ENCODE data around the gene KCNF1. TPM values are rescaled to one million over a fixed set of nuclear protein-coding genes. Genes with fewer than 3 reads are reported as not detected.

Gene KCNF1
- polyA plus RNA-seq, 3 donors, result not detected

DNA sequence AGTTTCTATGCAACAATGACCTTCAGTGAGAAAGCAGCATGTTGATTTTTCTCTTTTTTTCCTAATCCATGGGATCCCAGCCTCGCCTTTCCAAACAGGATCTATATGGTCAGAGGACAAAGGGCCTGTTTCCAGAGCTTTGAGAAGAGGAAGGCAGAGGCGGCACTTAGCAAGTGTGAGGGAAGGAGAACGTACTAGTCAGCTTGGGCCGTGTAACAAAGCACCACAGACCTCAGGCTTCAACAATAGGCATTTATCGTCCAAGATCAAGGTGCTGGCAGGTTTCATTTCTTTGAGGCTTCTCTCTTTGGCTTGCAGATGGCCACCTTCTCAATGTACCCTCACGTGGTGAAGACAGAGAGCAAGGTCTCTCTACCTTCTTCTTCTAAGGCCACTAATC is 7.3 kb upstream of the KCNF1 start:
- Mint-ChIP-seq H3K27ac (no peak overlapping the region), H3K9me3 (peaks cover 0 to 9% (median 3%) of the 10 kb centered on the region in 7 donors)
- intact Hi-C loops (cut with micrococcal nuclease), result no loop called here

DNA sequence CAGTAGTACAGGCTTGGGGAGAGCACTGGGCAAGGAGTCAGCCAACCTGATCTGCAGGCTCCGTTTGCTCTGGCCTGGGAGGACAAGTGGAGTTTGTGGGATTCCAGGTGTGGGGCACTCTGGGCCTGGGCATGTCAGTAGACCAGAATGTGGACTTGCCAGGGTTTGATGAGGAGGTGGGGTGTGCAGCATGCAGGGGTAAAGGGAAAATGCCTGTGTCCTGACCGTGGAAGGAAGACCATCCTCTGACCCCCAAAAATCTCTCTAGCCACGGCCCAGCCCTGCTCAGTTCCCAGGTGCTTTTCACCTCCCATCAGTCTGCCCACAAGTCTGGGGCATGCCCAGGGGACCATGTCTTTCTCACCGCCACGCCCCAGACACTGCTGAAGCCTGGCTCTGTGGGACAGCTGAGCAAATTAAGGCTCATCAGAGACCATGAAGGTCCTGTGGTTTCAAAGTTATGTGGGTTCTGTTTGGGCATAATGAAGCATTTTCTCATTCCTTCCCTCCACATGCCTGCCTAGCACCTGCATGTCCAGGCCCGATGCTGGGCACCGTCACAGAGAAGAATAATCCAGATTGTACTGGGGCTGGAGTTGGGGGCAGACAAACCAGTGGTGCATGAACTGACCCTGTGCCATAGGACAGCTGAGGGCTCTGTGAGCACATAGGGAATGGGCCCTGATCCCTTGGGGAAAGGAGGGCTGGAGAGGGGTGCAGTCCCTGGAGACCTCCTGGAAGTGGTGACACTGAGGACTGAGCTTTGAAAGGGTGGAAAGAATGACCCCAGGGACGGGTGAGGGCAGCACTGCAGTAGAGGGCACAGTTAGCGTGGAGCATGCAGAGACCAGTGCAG is 6.5 kb upstream of the KCNF1 start:
- Histone ChIP-seq H3K4me1 (ENCODE audit: control insufficient read depth in 1 of 2, insufficient read depth in 2 of 2, low read length in 2 of 2) (no peaks in the 10 kb centered on the region), H3K4me3 (replicated peaks in 1 of 3; ENCODE audit: low read depth in 2 of 3, low read length in 3 of 3) (no peak overlapping the region), H3K27me3 (ENCODE audit: control insufficient read depth in 2 of 2, insufficient read depth in 2 of 2, low read length in 2 of 2) (peaks cover 0 to 9% of the 10 kb centered on the region in 2 donors), H2AFZ (ENCODE audit: insufficient read depth, low read depth, low read length, poor library complexity, severe bottlenecking) (no peak overlapping the region), H3K36me3 (replicated peaks in 1 of 2; ENCODE audit: control insufficient read depth in 1 of 2, insufficient read depth in 2 of 2, low read length in 2 of 2) (no peaks in the 10 kb centered on the region), H3K79me2 (ENCODE audit: insufficient read depth, low read length) (no peaks in the 10 kb centered on the region), H3K9ac (ENCODE audit: insufficient read depth, low read length, poor library complexity, severe bottlenecking) (no peak overlapping the region), H3K9me3 (replicated peaks in 1 of 2; ENCODE audit: control insufficient read depth in 1 of 2, insufficient read depth in 1 of 2, low read length in 2 of 2) (no peaks in the 10 kb centered on the region), H3K4me2 (replicated peaks; ENCODE audit: extremely low read depth, low read length, poor library complexity, severe bottlenecking) (no peak overlapping the region), H4K20me1 (ENCODE audit: insufficient read depth, low read length) (no peaks in the 10 kb centered on the region), H3K27ac (ENCODE audit: low read depth in 1 of 2, low read length in 2 of 2) (no peak overlapping the region)
- WGBS (ENCODE audit: insufficient coverage), result 94% methylated on average over 8 of the region's 9 CpGs
- H3K27ac Mint-ChIP-seq, result peak overlapping the region in 1 of 7 donors; percentile 59
- H3K9me3 Mint-ChIP-seq, result peaks cover 0 to 9% (median 3%) of the 10 kb centered on the region in 7 donors
- no peaks in the 10 kb centered on the region for H3K36me3 Mint-ChIP-seq
- TF ChIP-seq, protein P1, sequence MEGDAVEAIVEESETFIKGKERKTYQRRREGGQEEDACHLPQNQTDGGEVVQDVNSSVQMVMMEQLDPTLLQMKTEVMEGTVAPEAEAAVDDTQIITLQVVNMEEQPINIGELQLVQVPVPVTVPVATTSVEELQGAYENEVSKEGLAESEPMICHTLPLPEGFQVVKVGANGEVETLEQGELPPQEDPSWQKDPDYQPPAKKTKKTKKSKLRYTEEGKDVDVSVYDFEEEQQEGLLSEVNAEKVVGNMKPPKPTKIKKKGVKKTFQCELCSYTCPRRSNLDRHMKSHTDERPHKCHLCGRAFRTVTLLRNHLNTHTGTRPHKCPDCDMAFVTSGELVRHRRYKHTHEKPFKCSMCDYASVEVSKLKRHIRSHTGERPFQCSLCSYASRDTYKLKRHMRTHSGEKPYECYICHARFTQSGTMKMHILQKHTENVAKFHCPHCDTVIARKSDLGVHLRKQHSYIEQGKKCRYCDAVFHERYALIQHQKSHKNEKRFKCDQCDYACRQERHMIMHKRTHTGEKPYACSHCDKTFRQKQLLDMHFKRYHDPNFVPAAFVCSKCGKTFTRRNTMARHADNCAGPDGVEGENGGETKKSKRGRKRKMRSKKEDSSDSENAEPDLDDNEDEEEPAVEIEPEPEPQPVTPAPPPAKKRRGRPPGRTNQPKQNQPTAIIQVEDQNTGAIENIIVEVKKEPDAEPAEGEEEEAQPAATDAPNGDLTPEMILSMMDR (IDR thresholded peaks at IDR 0.05), result no peak
- DNase-seq, result no peak
- H3K4me1 Mint-ChIP-seq, result peaks cover 4% of the 10 kb centered on the region
- H3K27me3 Mint-ChIP-seq (ENCODE audit: low read depth in 3 of 3), result peaks cover 11 to 24% (median 16%) of the 10 kb centered on the region in 3 donors
- intact Hi-C loops (cut with micrococcal nuclease), result no loop called here
- H3K4me3 Mint-ChIP-seq, result no peak overlapping the region

More for the DNA sequence above, 7.3 kb upstream of the KCNF1 start:
- no peak for DNase-seq
- Histone ChIP-seq H3K4me2 (replicated peaks; ENCODE audit: extremely low read depth, low read length, poor library complexity, severe bottlenecking) (no peak overlapping the region), H3K27me3 (ENCODE audit: control insufficient read depth in 2 of 2, insufficient read depth in 2 of 2, low read length in 2 of 2) (peaks cover 0 to 3% of the 10 kb centered on the region in 2 donors), H2AFZ (ENCODE audit: insufficient read depth, low read depth, low read length, poor library complexity, severe bottlenecking) (no peak overlapping the region), H3K9ac (ENCODE audit: insufficient read depth, low read length, poor library complexity, severe bottlenecking) (no peak overlapping the region), H4K20me1 (ENCODE audit: insufficient read depth, low read length) (no peaks in the 10 kb centered on the region), H3K9me3 (replicated peaks in 1 of 2; ENCODE audit: control insufficient read depth in 1 of 2, insufficient read depth in 1 of 2, low read length in 2 of 2) (no peaks in the 10 kb centered on the region), H3K27ac (ENCODE audit: low read depth in 1 of 2, low read length in 2 of 2) (no peak overlapping the region), H3K4me1 (ENCODE audit: control insufficient read depth in 1 of 2, insufficient read depth in 2 of 2, low read length in 2 of 2) (no peaks in the 10 kb centered on the region), H3K79me2 (ENCODE audit: insufficient read depth, low read length) (no peaks in the 10 kb centered on the region), H3K36me3 (replicated peaks in 1 of 2; ENCODE audit: control insufficient read depth in 1 of 2, insufficient read depth in 2 of 2, low read length in 2 of 2) (no peaks in the 10 kb centered on the region), H3K4me3 (replicated peaks in 1 of 3; ENCODE audit: low read depth in 2 of 3, low read length in 3 of 3) (no peak overlapping the region)
- Mint-ChIP-seq H3K36me3 (no peaks in the 10 kb centered on the region), H3K4me3 (no peak overlapping the region), H3K4me1 (peaks cover 6% of the 10 kb centered on the region), H3K27me3 (ENCODE audit: low read depth in 3 of 3) (peaks cover 6 to 17% (median 9%) of the 10 kb centered on the region in 3 donors)
- TF ChIP-seq, protein P1 (IDR thresholded peaks at IDR 0.05), result no peak
- WGBS (ENCODE audit: insufficient coverage), result 94% methylated on average over 5 of the region's 6 CpGs

All from CD14-positive monocyte (primary cell).